Thyroid gland (tissue), 4 donors: ENCODE data around the gene LEO1. TPM values are rescaled to one million over a fixed set of nuclear protein-coding genes. Genes with fewer than 3 reads are reported as not detected.

ENCODE experiments used
- DNase-seq, 2 donors: peaks; one replicate each; pipeline ENCODE4 v3.0.0-alpha.2; 2019
- H3K27ac ChIP-seq, 3 donors: fragments of 200-600 bp; sonication (generic); 1 replicate in 2 of 3; 2 replicates in 1 of 3; pipeline ENCODE4 v1.5.1; 2016 to 2019; ENCODE audit warnings: mild to moderate bottlenecking in 1 of 3, moderate library complexity in 1 of 3
- H3K27me3 ChIP-seq: fragments of 200-600 bp; sonication (generic); one replicate; pipeline ENCODE4 v1.5.1; 2019
- H3K36me3 ChIP-seq, 2 donors: fragments of 200-600 bp; sonication (generic); one replicate each; pipeline ENCODE4 v1.5.1; 2016 to 2019
- H3K4me1 ChIP-seq, 2 donors: fragments of 200-600 bp; sonication (generic); one replicate each; pipeline ENCODE4 v1.5.1; 2017 to 2019
- H3K4me3 ChIP-seq, 3 donors: fragments of 200-600 bp; sonication (generic); replicated peaks in 1 of 3; 1 replicate in 2 of 3; 2 replicates in 1 of 3; pipeline ENCODE4 v1.5.1; 2016; ENCODE audit warnings: mild to moderate bottlenecking in 1 of 3
- H3K9me3 ChIP-seq: fragments of 200-600 bp; sonication (generic); one replicate; pipeline ENCODE4 v1.5.1; 2017
- CTCF ChIP-seq, 6 experiments: fragments of 200-600 bp in 3 of 6; fragments of 450-650 bp in 3 of 6; sonication (generic) in 3 of 6; IDR thresholded peaks; one replicate each; pipeline ENCODE4 v1.5.1; 2016 to 2019; ENCODE audit warnings: antibody characterized with exemption in 6 of 6, mild to moderate bottlenecking in 2 of 6, inconsistent platforms in 1 of 6, moderate library complexity in 1 of 6
- POLR2A ChIP-seq, 2 donors: fragments of 450-650 bp; IDR thresholded peaks; one replicate each; pipeline ENCODE4 v1.6.1; 2017; ENCODE audit warnings: antibody characterized with exemption in 2 of 2, mild to moderate bottlenecking in 2 of 2, moderate library complexity in 1 of 2
- WGBS, 2 donors: methylation state at CpG; one replicate each; pipeline ENCODE4 v1.1.5; 2017; 5-methylcytosine and 5-hydroxymethylcytosine counted together
- intact Hi-C: fragments of 100-400 bp; cut with DNase I; formaldehyde crosslinking; loops from one replicate; pipeline ENCODE4 v1.15.1; 2023
- total RNA-seq, 4 donors: library from RNA; depleted of rRNA; stranded (reverse); fragments of >200 nt; gene quantifications; one replicate each; pipeline ENCODE4 v1.2.3, GENCODE V29; 2016

LEO1 gene
- total RNA-seq, 4 donors from 2014 or later: 13.2 to 26.9 (median 19.5) TPM

GRCh38 chr15:51973775-51974174 is 2.2 kb upstream of the LEO1 start:
- Histone ChIP-seq H3K9me3 (no peaks in the 10 kb centered on the region), H3K4me1 (peaks cover 9 to 12% of the 10 kb centered on the region in 2 donors), H3K4me3 (no peak overlapping the region), H3K36me3 (no peaks in the 10 kb centered on the region), H3K27me3 (no peaks in the 10 kb centered on the region), H3K27ac (no peak overlapping the region)
- no peak for TF ChIP-seq POLR2A (IDR thresholded peaks at IDR 0.05)
- no peak for TF ChIP-seq CTCF (IDR thresholded peaks at IDR 0.05)
- DNase-seq: no peak
- intact Hi-C loops: loop anchor here (10.0 kb wide), 1 partner anchor 61 kb away; no protein-coding TSS in a partner anchor
- WGBS, 2 donors: 96 to 98% methylated on average over 4 of the region's 4 CpGs

- intact Hi-C loops: loop anchor here (10.0 kb wide), 1 partner anchor 62 kb away; no protein-coding TSS in a partner anchor
- Histone ChIP-seq H3K27me3 (no peaks in the 10 kb centered on the region), H3K4me3 (no peak overlapping the region), H3K4me1 (peaks cover 9 to 12% of the 10 kb centered on the region in 2 donors), H3K27ac (no peak overlapping the region), H3K36me3 (no peaks in the 10 kb centered on the region), H3K9me3 (no peaks in the 10 kb centered on the region)
- DNase-seq: no peak
- no peak for TF ChIP-seq CTCF (IDR thresholded peaks at IDR 0.05)
- TF ChIP-seq POLR2A (IDR thresholded peaks at IDR 0.05): no peak
- 76 to 90% methylated on average over 5 of the region's 5 CpGs for WGBS, 2 donors
Measured at GRCh38 chr15:51973220-51973619, 1.6 kb upstream of the LEO1 start.

DNA sequence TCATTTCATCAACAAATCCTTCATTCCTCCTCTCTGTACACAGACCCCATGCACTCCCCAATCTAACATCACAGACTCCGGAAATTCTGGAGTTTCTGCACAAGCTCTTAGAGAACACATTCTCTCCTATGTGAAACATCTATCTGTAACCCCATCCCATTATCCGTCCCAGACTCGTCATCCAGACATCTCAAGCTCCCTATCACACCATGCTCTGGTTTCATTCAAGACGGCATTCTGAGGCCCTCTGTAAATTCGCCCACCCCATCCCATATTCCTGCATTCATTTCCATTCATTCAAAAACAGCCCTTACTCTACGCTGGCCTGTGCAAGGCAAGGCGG is 575 bp downstream of the LEO1 start:
- intact Hi-C loops: loop anchor here (10.0 kb wide), 1 partner anchor 64 kb away; no protein-coding TSS in a partner anchor
- peak overlapping the region; percentile 59 to 68 (median 67) for H3K4me3 ChIP-seq
- H3K27me3 ChIP-seq: no peaks in the 10 kb centered on the region
- H3K27ac ChIP-seq: peak overlapping the region in 2 of 3 donors; percentile 77 to 92
- no peaks in the 10 kb centered on the region for H3K9me3 ChIP-seq
- TF ChIP-seq CTCF (IDR thresholded peaks at IDR 0.05) (no peak), POLR2A (IDR thresholded peaks at IDR 0.05) (no peak)
- no peak for DNase-seq
- H3K36me3 ChIP-seq: no peaks in the 10 kb centered on the region
- WGBS, 2 donors: 1 to 2% methylated on average over 7 of the region's 7 CpGs
- H3K4me1 ChIP-seq: peaks cover 9 to 12% of the 10 kb centered on the region in 2 donors

DNA sequence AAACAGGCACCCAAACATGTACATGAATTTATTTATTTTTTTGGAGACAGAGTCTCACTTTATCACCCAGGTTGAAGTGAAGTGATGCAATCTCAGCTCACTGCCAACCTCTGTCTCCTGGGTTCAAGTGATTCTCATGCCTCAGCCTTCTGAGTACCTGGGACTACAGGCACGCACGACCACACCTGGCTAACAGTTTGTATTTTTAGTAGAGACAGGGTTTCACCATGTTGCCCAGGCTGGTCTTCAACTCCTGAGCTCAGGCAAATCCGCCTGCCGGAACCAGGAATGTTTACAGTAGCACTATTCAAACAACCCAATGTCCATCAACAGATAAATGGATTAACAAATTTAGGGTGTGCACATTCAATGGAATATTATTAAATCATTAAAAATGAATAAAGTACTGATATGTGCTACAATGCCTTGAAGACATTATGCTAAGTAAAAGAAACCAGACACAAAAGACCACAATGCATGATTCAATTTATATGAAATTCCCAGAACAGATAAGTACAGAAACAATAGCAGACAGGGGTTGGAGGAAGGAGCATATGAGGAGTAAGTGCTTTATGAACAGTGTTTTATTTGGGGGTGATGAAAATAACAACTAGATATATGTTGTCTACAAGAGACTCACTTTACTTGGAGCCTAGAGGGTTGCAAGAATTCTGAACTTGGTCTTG is 1.3 kb downstream of the LEO1 start:
- Histone ChIP-seq H3K4me3 (no peak overlapping the region), H3K36me3 (no peaks in the 10 kb centered on the region), H3K27me3 (no peaks in the 10 kb centered on the region), H3K4me1 (peaks cover 9 to 12% of the 10 kb centered on the region in 2 donors), H3K9me3 (no peaks in the 10 kb centered on the region), H3K27ac (no peak overlapping the region)
- intact Hi-C loops: loop anchor here (10.0 kb wide), 1 partner anchor 65 kb away; no protein-coding TSS in a partner anchor
- TF ChIP-seq CTCF (IDR thresholded peaks at IDR 0.05) (no peak), POLR2A (IDR thresholded peaks at IDR 0.05) (no peak)
- WGBS, 2 donors: 31 to 45% methylated on average over 4 of the region's 4 CpGs
- DNase-seq: peak; percentile 13 to 52

GRCh38 chr15:51969728-51970127 is 1.9 kb downstream of the LEO1 start:
- H3K27me3 ChIP-seq: no peaks in the 10 kb centered on the region
- H3K4me1 ChIP-seq: peaks cover 9 to 12% of the 10 kb centered on the region in 2 donors
- no peak overlapping the region for H3K27ac ChIP-seq
- TF ChIP-seq POLR2A (IDR thresholded peaks at IDR 0.05) (no peak), CTCF (IDR thresholded peaks at IDR 0.05) (no peak)
- H3K36me3 ChIP-seq: no peaks in the 10 kb centered on the region
- no peak for DNase-seq
- no peaks in the 10 kb centered on the region for H3K9me3 ChIP-seq
- intact Hi-C loops: loop anchor here (2.0 to 10.0 kb wide), 2 partner anchors 49 to 65 kb away; no protein-coding TSS in a partner anchor
- 69 to 72% methylated on average over 4 of the region's 4 CpGs for WGBS, 2 donors
- H3K4me3 ChIP-seq: no peak overlapping the region
